HL-60 (cell line): ENCODE results near the gene DDX24.

ENCODE experiments used
- DNase-seq, 2 experiments: peaks; one replicate each; pipeline ENCODE4 v3.0.0-alpha.2; 2010 to 2020; ENCODE audit warnings: low read depth in 1 of 2, low spot score in 1 of 2
- H3K27ac ChIP-seq: fragments of 250-450 bp; sonication (Bioruptor Pico); replicated peaks from 2 replicates; pipeline ENCODE4 v1.5.1; 2020; ENCODE audit warnings: mild to moderate bottlenecking, moderate library complexity
- H3K27me3 ChIP-seq: fragments of 250-450 bp; sonication (Bioruptor Pico); 2 replicates; pipeline ENCODE4 v1.5.1; 2021; ENCODE audit warnings: mild to moderate bottlenecking, moderate library complexity; ENCODE audit not compliant: insufficient read depth, poor library complexity, severe bottlenecking
- H3K4me3 ChIP-seq: replicated peaks from 2 replicates; pipeline ENCODE4 v1.5.1; 2011; ENCODE audit warnings: mild to moderate bottlenecking, control low read depth, low read length; ENCODE audit not compliant: insufficient read depth
- CTCF ChIP-seq: IDR thresholded peaks from one replicate; pipeline ENCODE4 v1.5.1; 2011; ENCODE audit warnings: low read length, control low read depth, inconsistent platforms; ENCODE audit not compliant: insufficient read depth
- GABPA ChIP-seq: IDR thresholded peaks from 2 replicates; pipeline ENCODE4 v1.6.1; 2012; ENCODE audit warnings: low read depth
- POLR2AphosphoS5 ChIP-seq: IDR thresholded peaks from 2 replicates; pipeline ENCODE4 v1.6.1; 2012; ENCODE audit warnings: low read depth
- REST ChIP-seq: IDR thresholded peaks from 2 replicates; pipeline ENCODE4 v1.6.1; 2012; ENCODE audit warnings: low read depth; ENCODE audit not compliant: insufficient replicate concordance
- SPI1 ChIP-seq: IDR thresholded peaks from 2 replicates; pipeline ENCODE4 v1.6.1; 2012; ENCODE audit warnings: low read depth, mild to moderate bottlenecking, borderline replicate concordance

The DDX24 gene

GRCh38 chr14:94051779-94052178 is 29.2 kb downstream of the DDX24 start:
- no peaks in the 10 kb centered on the region for H3K27me3 ChIP-seq
- H3K4me3 ChIP-seq = no peak overlapping the region
- no peak for TF ChIP-seq POLR2AphosphoS5
- TF ChIP-seq CTCF = no peak
- no peak for TF ChIP-seq REST
- TF ChIP-seq GABPA = no peak
- TF ChIP-seq SPI1 = no peak
- no peak overlapping the region for H3K27ac ChIP-seq
- no peak for DNase-seq

- TF ChIP-seq CTCF (no peak), SPI1 (no peak), POLR2AphosphoS5 (no peak), GABPA (no peak), REST (no peak)
- no peak overlapping the region for H3K27ac ChIP-seq
- DNase-seq = no peak
- no peaks in the 10 kb centered on the region for H3K27me3 ChIP-seq
- H3K4me3 ChIP-seq = no peak overlapping the region
These were observed 29.9 kb downstream of the DDX24 start for GRCh38 chr14:94051115-94051514.

- no peaks in the 10 kb centered on the region for H3K27me3 ChIP-seq
- H3K27ac ChIP-seq = no peak overlapping the region
- no peak overlapping the region for H3K4me3 ChIP-seq
- TF ChIP-seq GABPA (no peak), POLR2AphosphoS5 (no peak), CTCF (no peak), REST (no peak), SPI1 (no peak)
- DNase-seq = no peak
These were observed 30.6 kb downstream of the DDX24 start for GRCh38 chr14:94050231-94050880.
